Measurements from ENCODE around the gene DAGLB.

The DAGLB gene

GRCh38 chr7:6447581-6448199 lies at the start of gene DAGLB:
DAGLB (minus strand) TSS chr7:6447954; CDS start chr7:6447842, 112 bp downstream.
- TF ChIP-seq GATA1 (IDR thresholded peaks at IDR 0.05; ENCODE audit: low read depth, low read length) (no peak), POLR2A (IDR thresholded peaks at IDR 0.05; ENCODE audit: low read length) (peak; percentile 87)
- peak; percentile 96 to 99 for DNase-seq

GRCh38 chr7:6497637-6497905 lies 49.8 kb upstream of the DAGLB start:
- no peak for DNase-seq
- TF ChIP-seq GATA1 (IDR thresholded peaks at IDR 0.05; ENCODE audit: low read depth, low read length): no peak
- TF ChIP-seq POLR2A (IDR thresholded peaks at IDR 0.05; ENCODE audit: low read length): no peak

- DNase-seq: no peak
- no peak for TF ChIP-seq POLR2A (IDR thresholded peaks at IDR 0.05; ENCODE audit: low read length)
- no peak for TF ChIP-seq GATA1 (IDR thresholded peaks at IDR 0.05; ENCODE audit: low read depth, low read length)
These were observed 49.3 kb upstream of the DAGLB start for GRCh38 chr7:6496842-6497636.

DNA sequence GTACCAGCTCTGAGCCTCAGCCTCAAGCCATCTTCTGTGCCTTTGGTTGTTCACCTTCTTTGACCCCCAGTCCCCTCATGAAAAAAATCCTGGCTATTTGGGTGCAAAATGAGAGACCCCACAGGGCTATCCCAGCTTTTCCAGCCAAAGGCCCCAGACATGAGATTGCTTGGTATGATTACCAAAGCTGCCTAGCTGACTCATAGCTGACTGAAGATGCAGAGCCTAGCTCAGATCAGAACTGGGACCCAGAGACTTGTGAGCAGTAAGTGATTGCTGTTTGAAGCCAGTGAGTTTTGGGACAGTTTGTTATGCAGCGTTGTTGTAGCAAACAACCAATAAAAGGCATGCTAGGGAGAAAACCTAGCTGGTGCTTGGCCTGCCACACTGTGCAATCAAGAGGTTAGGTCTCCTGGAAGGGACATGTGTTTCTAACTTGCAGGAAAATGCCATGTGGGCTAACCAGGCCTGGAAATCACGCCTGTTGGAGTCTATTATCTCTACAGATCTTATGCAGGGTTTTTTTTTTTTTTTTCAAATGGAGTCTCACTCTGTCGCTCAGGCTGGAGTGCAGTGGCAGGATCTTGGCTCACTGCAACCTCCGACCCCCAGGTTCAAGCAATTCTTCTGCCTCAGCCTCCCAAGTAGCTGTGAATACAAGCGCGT lies 48.0 kb upstream of the DAGLB start:
- TF ChIP-seq POLR2A (IDR thresholded peaks at IDR 0.05; ENCODE audit: low read length) (no peak), GATA1 (IDR thresholded peaks at IDR 0.05; ENCODE audit: low read depth, low read length) (no peak)
- no peak for DNase-seq

- DNase-seq: no peak
- TF ChIP-seq POLR2A (IDR thresholded peaks at IDR 0.05; ENCODE audit: low read length) (no peak), GATA1 (IDR thresholded peaks at IDR 0.05; ENCODE audit: low read depth, low read length) (no peak)
These were observed 46.6 kb upstream of the DAGLB start for GRCh38 chr7:6494365-6494764.

DNA sequence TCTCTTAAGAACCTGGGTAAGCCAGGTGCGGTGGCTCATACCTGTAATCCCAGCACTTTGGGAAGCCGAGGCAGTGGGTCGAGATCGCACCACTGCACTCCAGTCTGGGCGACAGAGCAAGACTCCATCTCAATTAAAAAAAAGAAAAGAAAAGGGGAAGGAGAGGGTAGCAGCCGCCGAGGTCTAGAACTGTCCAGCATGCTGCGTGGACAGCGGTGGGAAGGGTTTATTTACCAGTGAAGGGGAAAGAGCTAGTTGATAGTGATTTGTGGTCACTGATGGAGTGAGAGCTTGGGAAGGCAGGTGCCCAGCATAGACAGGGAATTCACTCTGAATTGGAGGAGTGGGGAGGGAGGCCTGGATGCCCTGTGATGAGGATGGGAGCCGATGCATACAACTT lies 43.4 kb upstream of the DAGLB start:
- DNase-seq: no peak
- no peak for TF ChIP-seq GATA1 (IDR thresholded peaks at IDR 0.05; ENCODE audit: low read depth, low read length)
- no peak for TF ChIP-seq POLR2A (IDR thresholded peaks at IDR 0.05; ENCODE audit: low read length)

GRCh38 chr7:6489612-6490011 lies 41.9 kb upstream of the DAGLB start:
- no peak for TF ChIP-seq POLR2A (IDR thresholded peaks at IDR 0.05; ENCODE audit: low read length)
- no peak for TF ChIP-seq GATA1 (IDR thresholded peaks at IDR 0.05; ENCODE audit: low read depth, low read length)
- peak in 1 of 2 experiments; percentile 36 for DNase-seq

- DNase-seq: no peak
- no peak for TF ChIP-seq POLR2A (IDR thresholded peaks at IDR 0.05; ENCODE audit: low read length)
- no peak for TF ChIP-seq GATA1 (IDR thresholded peaks at IDR 0.05; ENCODE audit: low read depth, low read length)
These were observed 39.4 kb upstream of the DAGLB start for GRCh38 chr7:6487184-6487545.

GRCh38 chr7:6486438-6487183 lies 38.9 kb upstream of the DAGLB start:
- TF ChIP-seq POLR2A (IDR thresholded peaks at IDR 0.05; ENCODE audit: low read length) (no peak), GATA1 (IDR thresholded peaks at IDR 0.05; ENCODE audit: low read depth, low read length) (no peak)
- DNase-seq: no peak

GRCh38 chr7:6482743-6483119 lies 35.0 kb upstream of the DAGLB start:
- DNase-seq: no peak
- TF ChIP-seq POLR2A (IDR thresholded peaks at IDR 0.05; ENCODE audit: low read length) (no peak), GATA1 (IDR thresholded peaks at IDR 0.05; ENCODE audit: low read depth, low read length) (no peak)

- no peak for TF ChIP-seq POLR2A (IDR thresholded peaks at IDR 0.05; ENCODE audit: low read length)
- TF ChIP-seq GATA1 (IDR thresholded peaks at IDR 0.05; ENCODE audit: low read depth, low read length): no peak
- no peak for DNase-seq
These were observed 34.6 kb upstream of the DAGLB start for GRCh38 chr7:6482307-6482706.

GRCh38 chr7:6481445-6481844 lies 33.7 kb upstream of the DAGLB start:
- TF ChIP-seq GATA1 (IDR thresholded peaks at IDR 0.05; ENCODE audit: low read depth, low read length) (no peak), POLR2A (IDR thresholded peaks at IDR 0.05; ENCODE audit: low read length) (no peak)

GRCh38 chr7:6480323-6480660 lies 32.5 kb upstream of the DAGLB start:
- no peak for TF ChIP-seq POLR2A (IDR thresholded peaks at IDR 0.05; ENCODE audit: low read length)
- no peak for TF ChIP-seq GATA1 (IDR thresholded peaks at IDR 0.05; ENCODE audit: low read depth, low read length)

More at GRCh38 chr7:6481445-6481844, 33.7 kb upstream of the DAGLB start:
- no peak for DNase-seq

DNA sequence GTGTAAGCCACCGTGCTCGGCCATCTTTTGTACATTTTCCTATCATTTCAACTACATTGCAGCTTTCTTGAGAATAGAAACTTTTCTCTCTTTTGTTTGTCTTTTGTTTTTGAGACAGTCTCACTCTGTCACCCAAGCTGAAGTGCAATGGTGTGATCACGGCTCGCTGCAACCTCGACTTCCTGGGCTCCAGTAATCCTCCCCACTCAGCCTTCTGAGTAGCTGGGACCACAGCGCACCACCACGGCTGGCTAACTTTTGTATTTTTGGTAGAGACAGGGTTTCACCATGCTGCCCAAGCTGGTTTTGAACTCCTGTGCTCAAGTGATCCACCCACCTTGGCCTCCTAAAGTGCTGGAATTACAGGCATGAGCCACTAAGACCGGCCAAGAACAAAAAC lies 31.3 kb upstream of the DAGLB start:
- TF ChIP-seq POLR2A (IDR thresholded peaks at IDR 0.05; ENCODE audit: low read length) (no peak), GATA1 (IDR thresholded peaks at IDR 0.05; ENCODE audit: low read depth, low read length) (no peak)
- DNase-seq: no peak

More at GRCh38 chr7:6480323-6480660, 32.5 kb upstream of the DAGLB start:
- no peak for DNase-seq

Measured in erythroblast (primary cell).